Esophagus squamous epithelium (tissue), 4 donors: ENCODE data around the gene GABRR2.

Experiments
- POLR2A ChIP-seq, 4 donors: fragments of 450-650 bp; IDR thresholded peaks; one replicate each; pipeline ENCODE4 v1.6.1; 2017; ENCODE audit warnings: antibody characterized with exemption in 4 of 4, mild to moderate bottlenecking in 4 of 4, moderate library complexity in 3 of 4
- TF ChIP-seq, protein P1 (sequence below), 6 experiments: fragments of 450-650 bp in 4 of 6; fragments of 200-600 bp in 2 of 6; sonication (generic) in 2 of 6; IDR thresholded peaks; one replicate each; pipeline ENCODE4 v1.5.1; 2016 to 2019; ENCODE audit warnings: antibody characterized with exemption in 6 of 6, mild to moderate bottlenecking in 4 of 6, moderate library complexity in 4 of 6

DNA sequence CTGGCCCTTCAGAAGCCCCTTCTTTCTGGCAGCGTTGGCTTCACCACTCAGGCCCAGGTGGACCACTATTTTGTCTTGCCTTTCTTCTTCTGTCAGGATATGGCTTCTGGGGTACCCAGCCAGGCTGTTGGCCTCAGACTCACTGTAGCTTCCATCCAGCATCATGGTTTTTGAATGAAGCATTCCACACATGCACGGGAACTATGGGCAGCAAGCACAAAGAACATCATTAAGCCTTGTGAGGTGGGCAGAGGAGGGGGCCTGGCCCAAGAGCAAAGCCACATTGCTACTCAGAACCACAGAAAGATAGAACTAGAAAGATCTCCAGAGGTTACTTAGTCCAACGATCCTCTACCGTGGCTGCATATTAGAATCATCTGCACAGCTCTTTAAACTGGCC lies 57.3 kb downstream of the GABRR2 start:
- TF ChIP-seq, protein P1, sequence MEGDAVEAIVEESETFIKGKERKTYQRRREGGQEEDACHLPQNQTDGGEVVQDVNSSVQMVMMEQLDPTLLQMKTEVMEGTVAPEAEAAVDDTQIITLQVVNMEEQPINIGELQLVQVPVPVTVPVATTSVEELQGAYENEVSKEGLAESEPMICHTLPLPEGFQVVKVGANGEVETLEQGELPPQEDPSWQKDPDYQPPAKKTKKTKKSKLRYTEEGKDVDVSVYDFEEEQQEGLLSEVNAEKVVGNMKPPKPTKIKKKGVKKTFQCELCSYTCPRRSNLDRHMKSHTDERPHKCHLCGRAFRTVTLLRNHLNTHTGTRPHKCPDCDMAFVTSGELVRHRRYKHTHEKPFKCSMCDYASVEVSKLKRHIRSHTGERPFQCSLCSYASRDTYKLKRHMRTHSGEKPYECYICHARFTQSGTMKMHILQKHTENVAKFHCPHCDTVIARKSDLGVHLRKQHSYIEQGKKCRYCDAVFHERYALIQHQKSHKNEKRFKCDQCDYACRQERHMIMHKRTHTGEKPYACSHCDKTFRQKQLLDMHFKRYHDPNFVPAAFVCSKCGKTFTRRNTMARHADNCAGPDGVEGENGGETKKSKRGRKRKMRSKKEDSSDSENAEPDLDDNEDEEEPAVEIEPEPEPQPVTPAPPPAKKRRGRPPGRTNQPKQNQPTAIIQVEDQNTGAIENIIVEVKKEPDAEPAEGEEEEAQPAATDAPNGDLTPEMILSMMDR (IDR thresholded peaks at IDR 0.05): no peak
- TF ChIP-seq POLR2A (IDR thresholded peaks at IDR 0.05): no peak
